ELR (cell line): ENCODE measurements around the gene RGP1.
A peak's percentile ranks its signal among the peaks of the same experiment; 100 is the strongest.

ENCODE experiments used
- DNase-seq: peaks from one replicate; pipeline ENCODE4 v3.0.0-alpha.2; 2015; ENCODE audit warnings: low read depth

Gene RGP1

DNA sequence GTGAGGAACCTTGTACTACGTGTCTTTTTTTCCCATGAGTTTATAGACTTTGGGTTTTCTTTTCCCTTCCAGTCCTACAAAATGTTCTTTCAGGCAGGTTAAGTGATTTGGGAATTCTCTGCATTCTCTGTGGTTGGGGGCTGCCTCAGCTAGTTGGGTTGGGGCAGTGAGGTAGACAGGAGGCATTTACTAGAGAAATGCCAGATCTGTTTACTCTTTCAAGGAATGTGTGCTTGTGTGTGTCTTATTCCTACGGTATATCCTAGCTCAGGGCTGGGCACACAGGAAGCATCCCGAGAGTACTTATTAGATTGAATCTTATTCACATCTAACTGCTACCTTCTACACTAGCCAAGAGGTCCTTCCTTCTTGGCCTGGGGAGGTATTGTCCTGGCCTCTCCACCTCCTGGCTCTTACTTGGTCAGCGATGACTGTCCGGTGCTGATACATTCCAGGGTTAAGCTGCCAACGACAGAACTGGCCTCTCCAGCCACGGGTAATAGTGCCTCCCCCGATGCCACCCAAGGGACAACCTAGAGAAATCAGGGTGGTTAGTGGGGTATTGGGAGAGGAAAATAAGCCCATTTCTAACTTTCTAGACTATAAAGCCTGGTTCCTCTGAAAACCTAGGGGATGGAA, 5.1 kb upstream of the RGP1 start:
- DNase-seq = no peak

GRCh38 chr9:35745569-35745968, 3.5 kb upstream of the RGP1 start:
- no peak for DNase-seq

GRCh38 chr9:35746583-35746982, 2.5 kb upstream of the RGP1 start:
- DNase-seq = peak; percentile 22

DNA sequence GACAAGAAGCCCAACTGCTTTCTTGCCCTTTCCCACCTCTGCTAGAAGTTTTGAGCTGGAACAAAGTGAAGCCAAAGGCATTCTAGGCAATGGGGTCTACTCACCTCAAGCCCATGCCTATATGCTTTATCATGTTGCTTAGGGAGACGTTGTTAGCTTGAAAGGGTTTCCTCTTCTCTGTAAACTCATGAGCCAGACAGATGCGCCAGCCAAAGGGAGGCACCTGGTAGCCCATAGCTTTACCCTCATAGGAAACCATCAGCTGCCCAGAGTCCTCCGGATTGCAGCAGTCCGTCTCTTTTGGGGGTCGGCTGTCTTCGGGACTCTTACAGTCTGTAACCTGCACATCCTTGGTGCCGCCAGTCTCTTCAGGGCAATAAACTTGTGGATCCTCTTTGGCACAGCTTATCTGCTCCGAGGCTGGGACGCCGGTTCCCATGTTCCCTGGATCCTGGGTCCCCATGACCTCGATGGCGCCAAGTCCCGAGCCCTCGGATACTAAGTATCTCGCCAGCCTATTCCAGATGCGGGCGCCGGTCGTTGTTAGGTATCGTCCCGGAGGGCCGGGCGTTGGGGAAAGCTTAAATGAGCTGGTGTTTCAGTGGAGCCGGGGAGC, 737 bp upstream of the RGP1 start:
- peak; percentile 43 for DNase-seq

DNA sequence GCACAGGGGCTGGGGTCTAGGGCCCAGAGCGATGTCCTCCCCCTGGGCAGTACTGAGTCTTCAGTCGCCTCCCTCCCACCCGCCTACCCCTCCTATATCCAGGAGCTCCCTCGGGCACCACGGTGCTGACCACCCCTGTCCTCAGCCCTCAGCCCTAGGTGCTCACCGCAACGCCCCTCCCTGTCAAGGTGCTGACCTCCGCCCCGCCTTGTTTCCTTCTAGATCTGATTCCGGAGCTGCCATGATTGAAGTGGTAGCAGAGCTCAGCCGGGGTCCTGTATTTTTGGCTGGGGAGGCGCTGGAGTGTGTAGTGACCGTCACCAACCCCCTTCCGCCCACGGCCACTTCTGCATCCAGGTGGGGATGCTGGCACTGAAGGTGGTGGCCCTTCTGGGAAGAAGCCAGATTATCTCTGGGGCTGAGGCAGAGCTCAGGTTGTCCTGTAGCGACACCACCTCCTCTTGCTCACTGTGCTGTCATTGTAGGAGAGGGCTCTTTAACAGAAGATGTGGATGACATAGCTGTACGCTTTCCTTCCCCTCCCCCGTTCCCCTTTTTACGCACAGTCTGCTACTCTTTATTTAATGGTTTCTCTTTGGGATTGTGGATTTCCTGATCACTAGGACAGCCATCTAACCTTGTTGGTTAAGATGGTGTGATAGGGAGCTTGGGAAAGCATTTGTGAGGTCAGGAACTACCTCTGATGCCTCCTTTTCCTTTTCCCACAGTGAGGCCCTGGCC, 598 bp downstream of the RGP1 start:
- peak; percentile 31 for DNase-seq

GRCh38 chr9:35750256-35750531, 1.1 kb downstream of the RGP1 start:
- no peak for DNase-seq

- no peak for DNase-seq
Measured at GRCh38 chr9:35753466-35753865, 4.4 kb downstream of the RGP1 start.

GRCh38 chr9:35754264-35754663, 5.2 kb downstream of the RGP1 start, which contains the start of gene MSMP:
MSMP (minus strand) TSS chr9:35754276; CDS start chr9:35754129, 147 bp downstream.
- no peak for DNase-seq

DNA sequence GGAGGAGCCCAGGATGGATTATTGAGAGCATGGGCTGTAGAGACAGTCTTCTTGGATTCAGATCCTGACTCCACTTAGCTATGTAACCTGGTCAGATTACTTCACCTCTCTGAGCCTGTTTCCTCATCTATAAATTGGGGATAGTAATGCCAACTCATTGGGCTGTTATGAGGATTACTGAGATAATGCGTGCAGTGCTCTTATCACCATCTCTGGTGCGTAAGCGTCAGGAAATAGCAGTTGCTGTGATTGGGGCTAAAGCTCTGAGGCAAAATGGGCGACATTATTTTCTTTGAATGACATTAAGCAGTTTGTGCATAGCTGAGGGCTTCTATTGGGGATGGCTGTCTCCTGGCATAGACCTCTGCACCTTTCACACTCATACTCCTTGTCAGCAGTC, 6.0 kb downstream of the RGP1 start:
- no peak for DNase-seq

- DNase-seq = peak; percentile 71
Measured at GRCh38 chr9:35756275-35757225, 7.5 kb downstream of the RGP1 start.

- DNase-seq = peak; percentile 64
Measured at GRCh38 chr9:35757226-35757891, 8.3 kb downstream of the RGP1 start.

DNA sequence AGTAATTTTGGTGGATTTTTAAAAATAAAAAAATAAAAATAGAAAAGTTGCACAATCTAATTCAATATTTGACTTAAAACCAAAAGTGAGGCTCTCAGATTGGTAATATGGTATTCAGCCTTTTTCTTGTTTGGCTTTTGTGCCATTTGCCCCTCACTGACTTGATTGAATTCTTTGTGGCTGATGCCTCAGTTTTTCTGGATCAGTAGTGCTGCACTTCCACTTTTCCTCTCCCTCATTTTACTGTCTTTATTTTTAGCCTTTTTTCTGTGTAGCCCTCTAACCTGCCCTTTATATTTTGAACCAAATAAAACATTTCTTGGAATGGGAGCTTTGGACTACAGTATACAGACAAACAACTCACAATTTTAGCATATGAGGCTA, 8.8 kb downstream of the RGP1 start:
- no peak for DNase-seq

DNA sequence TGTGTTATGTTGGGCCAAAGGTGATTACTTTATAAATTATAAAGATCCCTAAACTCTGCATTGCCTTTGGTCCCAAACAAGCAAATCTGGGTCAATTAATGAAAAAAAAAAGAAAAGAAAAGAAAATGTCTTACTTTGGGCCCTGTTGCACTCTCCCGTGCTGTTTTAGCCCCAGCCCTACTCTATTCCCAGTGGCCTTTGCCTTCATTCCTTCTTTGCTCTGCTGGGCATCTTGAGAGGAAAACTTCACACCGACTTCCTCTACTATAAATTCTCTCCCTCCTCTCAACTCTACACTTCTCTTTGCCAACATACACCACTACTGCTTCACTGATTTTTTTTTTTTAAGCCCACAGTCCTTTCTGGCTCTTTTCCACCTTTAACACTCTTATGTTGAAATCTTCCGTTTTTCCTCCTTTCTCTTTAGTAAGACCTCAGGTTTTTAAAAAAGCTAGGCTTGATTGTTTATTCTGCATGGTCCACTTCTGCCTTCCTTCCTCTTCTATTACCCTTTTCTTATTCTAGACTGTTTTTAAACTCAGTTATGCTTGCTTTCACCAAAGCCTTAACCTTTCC, 9.5 kb downstream of the RGP1 start:
- DNase-seq = no peak

GRCh38 chr9:35759795-35760194, 10.7 kb downstream of the RGP1 start:
- DNase-seq = no peak

- no peak for DNase-seq
Measured at GRCh38 chr9:35760651-35761050, 11.6 kb downstream of the RGP1 start.

DNA sequence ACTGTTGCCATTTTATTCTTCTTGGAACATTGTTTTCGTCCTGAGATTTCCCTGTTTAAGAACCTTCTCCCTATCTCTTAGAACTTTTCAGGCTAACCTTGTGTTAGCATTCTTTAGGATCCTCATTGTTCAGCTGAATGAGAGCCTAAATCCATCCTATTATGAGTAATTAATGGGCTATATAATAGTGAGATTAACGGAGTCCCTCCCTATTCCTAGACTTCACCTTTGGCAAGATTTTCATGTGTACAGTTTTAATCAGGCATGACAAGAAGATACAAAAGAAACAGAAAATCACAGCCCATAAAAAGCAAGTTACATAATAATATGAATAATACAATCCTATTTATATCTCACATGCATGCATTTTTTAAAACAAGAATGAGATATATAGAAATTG, 14.1 kb downstream of the RGP1 start:
- no peak for DNase-seq

- no peak for DNase-seq
Measured at GRCh38 chr9:35763803-35764202, 14.7 kb downstream of the RGP1 start.

DNA sequence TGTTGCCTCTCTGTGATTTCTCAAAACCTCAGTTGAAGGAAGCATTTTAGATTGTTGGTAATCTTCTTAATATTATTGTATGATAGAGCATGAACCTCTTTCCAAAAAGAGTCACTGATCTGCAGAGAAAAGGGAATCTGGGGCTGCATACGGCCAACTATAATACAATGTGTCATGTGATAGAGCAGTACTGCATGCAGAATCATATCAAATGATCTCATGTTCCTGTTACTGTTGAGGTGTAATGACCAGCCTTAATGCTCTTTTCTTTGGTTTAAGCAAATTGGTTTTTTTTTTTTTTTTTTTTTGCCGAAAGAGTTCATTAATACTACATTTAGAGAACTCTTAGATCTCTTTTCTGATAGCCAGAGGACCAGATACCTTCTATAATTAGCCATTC, 17.9 kb downstream of the RGP1 start:
- DNase-seq = no peak

- DNase-seq = no peak
Measured at GRCh38 chr9:35767458-35767857, 18.4 kb downstream of the RGP1 start.

- DNase-seq = no peak
Measured at GRCh38 chr9:35769763-35770162, 20.7 kb downstream of the RGP1 start.

DNA sequence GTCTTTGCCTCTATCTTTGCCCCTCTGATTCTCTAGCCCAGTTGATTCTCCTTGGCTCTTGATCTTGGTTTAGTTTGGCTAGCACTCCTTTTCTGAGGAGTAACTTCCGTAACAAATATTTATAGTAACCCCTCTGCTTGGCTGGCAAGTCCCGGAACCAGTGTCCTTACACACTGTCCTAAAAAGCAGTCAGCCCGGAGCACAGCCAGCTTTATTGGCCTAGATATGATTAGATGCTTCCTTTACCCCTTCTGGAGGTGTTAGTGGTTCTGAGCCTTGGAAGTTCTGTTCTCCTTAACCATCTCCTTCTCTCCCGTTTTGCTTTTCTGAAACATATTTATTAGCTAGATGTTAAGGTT, 22.0 kb downstream of the RGP1 start:
- no peak for DNase-seq

GRCh38 chr9:35771534-35771933, 22.4 kb downstream of the RGP1 start:
- DNase-seq = peak; percentile 30
